SKM-1 treated with dmso at 0.1 percent for 144 hours (cell line): Measurements from ENCODE around the gene FBF1.
"Not testable (repeated sequence)": the region's sequence is repeated elsewhere in the genome, so short reads cannot be mapped to it uniquely, and the experiment has no call there.

Experiments
- DNase-seq: peaks from one replicate; lab custom pipeline; 2025; ENCODE audit not compliant: unreplicated experiment; lab: John Stamatoyannopoulos, UW

The FBF1 gene

DNA sequence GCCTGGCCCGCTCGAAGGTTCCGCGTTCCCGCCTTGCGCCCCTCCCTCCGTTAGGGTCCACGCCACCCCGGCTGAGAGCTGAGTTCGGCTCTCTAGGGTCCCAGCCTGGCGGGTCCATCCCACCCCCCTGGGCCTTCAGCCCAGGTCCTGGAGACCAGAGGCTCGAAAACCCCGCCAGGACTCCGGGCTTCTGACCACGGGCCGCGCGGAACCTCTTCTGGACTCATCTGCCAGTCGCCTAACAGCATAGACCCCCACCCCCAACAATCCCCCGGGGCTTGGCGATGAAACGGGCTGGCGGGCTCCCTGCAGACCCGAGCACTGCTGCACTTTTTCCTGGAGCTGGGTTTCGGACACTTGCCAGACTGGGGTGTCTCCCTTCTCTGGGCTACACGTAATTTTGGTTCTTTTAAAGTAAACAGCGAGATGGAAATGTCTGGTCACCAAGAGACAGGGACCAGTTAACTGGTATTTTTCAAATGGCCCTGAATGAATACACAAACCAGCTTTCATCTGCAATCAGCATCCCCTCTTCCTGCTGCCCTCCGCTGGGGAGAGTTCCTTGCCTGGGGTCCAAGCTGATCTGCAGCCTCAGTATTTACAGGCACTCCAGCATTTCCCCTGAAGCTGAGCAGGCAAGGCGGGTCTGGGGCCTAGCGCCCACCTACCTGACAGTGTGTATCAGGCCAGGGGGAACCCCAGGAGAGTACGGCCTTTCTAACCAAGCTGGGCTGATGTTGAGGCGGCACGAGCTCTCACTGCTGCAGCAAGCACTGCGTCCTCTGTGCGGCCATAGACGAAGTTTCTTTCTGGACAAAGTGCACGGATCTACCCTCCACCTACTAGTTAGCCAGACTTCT lies 43.5 kb downstream of the FBF1 start:
- no peak for DNase-seq

- DNase-seq: peak; percentile 59
Measured at GRCh38 chr17:75896415-75897159, 44.3 kb downstream of the FBF1 start, which contains the start of gene TRIM65. TRIM65 (minus strand) TSS chr17:75896951; CDS start chr17:75896937, 14 bp downstream.

- DNase-seq: no peak
Measured at GRCh38 chr17:75895370-75896155, 45.3 kb downstream of the FBF1 start.

DNA sequence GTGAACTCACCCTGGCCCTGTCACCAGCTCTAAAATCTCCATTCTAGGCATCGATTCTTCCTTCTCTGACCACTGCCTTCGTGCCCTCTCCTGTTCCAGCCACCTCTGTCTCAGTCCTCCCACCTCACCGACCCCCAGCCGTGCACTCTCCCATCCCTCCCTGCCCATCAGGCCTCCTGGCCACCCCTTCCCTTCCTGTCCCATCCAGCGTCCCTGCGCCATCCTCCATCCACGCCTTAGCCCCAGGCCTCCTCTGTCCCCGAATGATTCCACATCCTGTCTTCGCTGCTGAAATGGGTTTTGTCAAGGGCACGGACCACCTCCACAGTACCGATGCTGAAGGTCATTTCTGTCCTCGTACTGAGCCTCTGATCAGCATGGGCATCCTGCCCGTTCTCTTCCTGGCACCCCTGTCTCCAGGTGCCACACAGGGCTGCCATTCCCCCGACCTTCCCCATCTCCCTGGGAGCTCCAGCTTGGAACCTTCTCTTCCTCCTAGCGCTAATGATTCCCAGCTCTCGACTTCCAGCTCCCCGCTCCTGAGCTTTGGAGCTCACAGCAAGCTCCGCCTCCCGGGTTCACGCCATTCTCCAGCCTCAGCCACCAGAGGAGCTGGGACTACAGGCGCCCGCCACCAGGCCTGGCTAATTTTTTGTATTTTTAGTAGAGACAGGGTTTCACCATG lies 46.7 kb downstream of the FBF1 start:
- no peak for DNase-seq

DNA sequence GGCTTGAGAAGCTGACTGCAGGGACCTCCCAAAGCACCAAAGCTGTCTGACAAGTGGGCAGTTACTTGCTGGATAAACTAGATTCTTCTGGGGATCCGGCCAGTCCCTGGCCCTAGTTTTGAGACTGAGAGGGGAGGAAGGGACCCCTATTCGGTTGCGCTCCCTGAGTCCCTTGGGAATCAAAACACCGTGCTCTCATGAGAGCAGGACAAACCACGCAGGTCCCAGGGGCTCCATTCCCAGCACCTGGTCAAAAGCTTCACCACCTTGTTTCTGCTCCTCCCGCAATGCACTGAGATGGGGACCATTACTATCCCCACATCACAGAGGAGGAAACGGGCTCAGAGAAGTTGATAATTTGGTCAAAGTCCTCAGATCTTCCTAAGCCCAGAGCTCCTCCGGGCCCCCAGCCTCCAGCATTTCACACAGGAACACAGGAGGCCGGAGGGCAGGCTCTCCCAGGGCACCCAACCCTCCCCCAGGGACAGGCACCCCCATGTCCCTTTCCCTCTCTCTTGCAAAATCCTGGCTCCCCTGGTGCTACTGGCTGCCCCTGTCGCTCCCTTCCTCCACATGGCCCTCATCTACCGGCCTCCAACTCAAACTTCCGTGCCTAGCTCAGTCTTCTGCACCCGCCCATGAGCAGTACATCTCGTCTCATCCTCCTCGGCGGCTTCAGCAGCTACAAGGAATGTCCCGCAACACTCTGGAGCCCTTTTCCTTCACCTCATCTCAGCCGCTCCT lies 47.4 kb downstream of the FBF1 start:
- no peak for DNase-seq

DNA sequence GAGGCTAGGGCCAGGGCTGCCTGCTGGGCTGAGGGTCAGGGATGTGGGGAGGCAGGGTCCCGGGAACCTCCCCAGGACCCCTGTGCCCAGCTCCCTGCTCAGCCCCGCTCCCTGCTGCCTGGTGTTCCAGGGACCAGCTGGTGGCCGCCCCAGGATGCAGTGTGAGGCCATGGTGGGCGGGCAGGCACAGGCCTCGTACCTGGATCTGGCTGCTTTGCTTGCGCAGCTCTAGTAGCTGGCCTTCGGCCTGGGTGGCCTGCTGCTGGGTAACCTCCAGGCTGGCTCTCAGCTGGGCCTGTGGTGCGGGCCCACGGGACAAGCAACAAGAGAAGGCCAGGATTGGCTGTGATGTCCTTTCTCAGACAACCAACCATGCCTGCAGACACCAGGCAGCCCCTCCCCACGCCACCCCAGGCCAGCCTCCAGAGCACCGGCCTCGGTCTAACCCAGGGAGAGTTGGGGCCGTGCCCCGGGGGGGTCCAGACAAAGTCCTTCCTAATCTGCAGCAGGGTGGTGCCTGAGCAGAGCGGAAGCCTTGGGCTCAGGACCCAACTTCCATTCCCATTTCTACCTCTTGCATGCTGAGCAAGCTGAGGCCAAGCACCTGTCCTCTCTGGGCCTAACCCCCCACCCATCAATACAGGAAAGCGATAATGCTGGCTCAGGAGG lies 48.2 kb downstream of the FBF1 start:
- DNase-seq: no peak

- DNase-seq: no peak
Measured at GRCh38 chr17:75891605-75892555, 49.0 kb downstream of the FBF1 start.

DNA sequence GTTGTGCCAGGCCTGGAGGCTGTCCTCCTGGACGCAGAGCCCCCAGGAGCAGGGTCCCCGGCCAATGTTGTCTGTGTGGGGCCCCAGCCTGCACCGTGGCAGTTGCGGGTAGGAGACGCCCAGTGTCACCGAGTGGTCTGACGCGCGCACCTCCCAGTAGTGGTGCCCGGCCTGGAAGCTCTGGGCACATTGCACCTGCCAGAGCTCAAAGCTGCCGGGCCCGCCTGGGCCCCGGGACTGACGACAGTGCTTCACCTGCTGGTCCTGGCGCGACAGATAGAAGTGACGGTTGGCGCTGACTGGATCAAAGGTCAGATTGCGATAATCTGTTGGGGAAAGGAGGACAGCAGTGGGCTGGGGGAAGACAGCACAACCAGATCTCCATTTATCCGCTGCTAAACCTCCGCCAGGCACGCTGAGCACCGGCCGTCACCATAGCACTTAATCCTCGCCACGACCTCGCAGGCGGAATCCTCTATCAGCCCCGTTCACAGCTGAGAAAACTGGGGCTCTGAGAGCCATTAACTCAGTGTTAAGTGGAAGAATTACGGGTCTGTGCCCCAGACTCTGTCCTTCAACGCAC lies 49.7 kb downstream of the FBF1 start:
- no peak for DNase-seq

GRCh38 chr17:75889454-75889853 lies 51.4 kb downstream of the FBF1 start:
- DNase-seq: no peak

DNA sequence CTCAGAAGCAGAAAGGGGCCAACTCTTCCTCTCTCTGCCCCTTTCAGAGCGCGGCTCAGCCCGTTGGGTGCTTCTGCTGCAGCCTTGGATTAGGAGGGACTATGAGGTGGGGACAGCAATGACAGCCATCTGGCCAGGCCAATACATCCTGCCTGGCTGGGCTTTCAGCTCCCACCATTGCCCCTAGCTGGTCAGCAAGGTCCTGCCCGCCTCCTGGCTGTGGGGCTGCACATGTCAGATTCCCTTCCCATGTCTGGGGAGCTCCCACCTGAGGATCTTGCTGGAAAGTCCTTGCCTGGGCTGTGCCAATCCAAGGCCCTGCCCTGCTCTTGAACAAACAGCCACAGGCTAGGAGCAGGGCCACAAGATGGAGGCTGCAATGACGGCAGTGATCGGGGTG lies 52.4 kb downstream of the FBF1 start:
- no peak for DNase-seq

- DNase-seq: not testable (repeated sequence)
Measured at GRCh38 chr17:75885860-75886259, 55.0 kb downstream of the FBF1 start.

DNA sequence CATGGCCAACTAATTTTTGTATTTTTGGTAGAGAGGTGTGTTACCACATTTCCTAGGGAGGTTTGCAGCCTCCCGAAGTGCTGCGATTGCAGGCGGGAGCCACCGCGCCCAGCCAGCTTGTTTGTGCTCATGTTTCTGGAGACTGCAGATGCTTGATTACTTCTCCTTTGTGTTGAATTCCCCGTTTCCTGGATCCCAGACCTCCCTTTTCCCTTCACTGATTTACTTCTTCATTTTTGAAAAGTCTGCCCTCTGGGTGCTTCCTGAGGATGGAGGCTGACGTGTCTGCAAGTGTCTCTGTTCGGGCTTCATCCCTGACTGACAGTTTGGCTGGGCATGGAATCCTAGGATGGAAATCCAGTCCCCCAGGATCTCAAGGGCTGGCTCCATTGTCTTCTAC lies 55.4 kb downstream of the FBF1 start:
- peak; percentile 2 for DNase-seq

DNA sequence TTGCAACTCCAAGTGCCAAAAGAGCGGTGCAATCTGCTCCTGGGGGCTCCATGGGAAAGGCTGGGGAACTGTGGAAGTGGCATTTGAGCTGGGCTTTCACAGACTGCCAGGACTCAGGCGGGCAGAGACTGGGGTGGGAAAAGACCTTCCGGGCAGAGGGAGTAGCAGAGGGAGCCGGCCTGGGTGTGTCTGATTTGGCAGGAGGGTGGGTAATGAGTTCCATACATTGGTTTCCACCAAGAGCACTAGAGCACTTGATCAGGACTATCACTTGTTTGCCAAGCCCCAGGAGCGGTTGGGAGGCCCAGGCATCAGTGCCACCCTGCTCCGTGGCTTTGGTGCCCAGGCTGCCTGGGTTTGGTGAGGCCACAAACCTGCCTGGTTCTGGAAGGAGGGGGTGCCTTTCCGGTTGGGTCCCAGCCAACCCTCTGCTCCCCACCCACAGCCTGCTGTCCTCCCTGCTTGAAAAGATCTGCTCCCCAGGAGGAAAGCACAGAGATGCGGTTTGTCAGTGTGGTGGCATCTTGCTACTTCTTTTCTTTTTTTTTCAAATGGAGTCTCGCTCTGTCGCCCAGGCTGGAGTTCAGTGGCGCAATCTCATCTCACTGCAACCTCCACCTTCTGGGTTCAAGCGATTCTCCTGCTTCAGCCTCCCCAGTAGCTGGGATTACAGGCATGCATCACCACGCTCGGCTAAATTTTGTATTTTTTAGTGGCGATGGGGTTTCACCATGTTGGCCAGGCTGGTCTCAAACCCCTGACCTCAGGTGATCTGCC lies 59.0 kb downstream of the FBF1 start:
- no peak for DNase-seq

GRCh38 chr17:75880266-75880665 lies 60.6 kb downstream of the FBF1 start:
- DNase-seq: no peak

DNA sequence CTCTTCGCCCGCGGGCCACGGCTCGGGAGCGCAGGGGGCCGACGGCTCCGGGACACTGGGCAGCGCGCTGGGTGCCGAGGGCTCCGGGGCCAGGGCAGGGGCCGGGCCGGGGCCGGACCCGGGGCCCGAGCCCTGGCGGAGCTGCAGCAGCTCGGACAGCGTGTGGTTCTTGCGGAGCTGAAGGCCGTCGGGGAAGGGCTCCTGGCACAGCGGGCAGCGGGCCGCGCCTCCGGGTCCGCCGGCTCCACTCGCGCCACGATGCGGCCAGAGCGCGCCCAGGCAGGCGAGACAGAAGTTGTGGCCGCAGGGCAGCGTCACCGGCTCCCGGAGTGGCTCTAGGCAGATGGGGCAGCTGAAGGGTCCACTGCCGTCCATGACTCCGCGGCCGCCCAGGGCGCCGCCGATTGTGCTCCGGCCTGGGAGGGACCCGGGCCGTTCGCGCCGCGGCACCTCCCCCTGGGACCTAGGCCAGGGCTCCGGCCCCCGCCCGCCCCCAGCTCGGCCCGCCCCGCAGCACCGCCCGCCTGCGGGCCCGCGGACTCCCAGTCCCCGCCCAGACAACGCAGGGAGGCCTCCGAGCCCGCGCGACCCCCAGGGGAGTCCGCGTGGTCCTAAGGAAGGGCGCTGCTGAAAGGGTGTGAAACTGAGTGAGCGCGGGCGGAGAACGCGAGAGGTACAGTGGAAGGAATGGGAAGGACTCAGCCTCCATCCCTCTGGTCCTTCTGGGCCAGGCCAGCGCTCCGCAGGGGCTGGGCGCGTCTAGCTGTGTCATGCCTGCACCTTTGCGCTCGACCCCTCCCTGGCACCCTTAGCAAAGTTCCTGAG lies 62.5 kb downstream of the FBF1 start, which contains the start of gene TRIM47:
Gene TRIM47, minus strand, starts transcription at position 408 of the 825 bp plus-strand sequence. Its CDS starts 33 bp downstream, at position 375.
- no peak for DNase-seq

GRCh38 chr17:75877752-75878173 lies 63.1 kb downstream of the FBF1 start:
- peak; percentile 65 for DNase-seq
